Right lobe of liver (tissue), 6 donors: Measurements from ENCODE around the gene CLDN4. TPM values are rescaled to one million over a fixed set of nuclear protein-coding genes. Genes with fewer than 3 reads are reported as not detected.

Source experiments
- ATAC-seq, 4 donors: fragments of 200-7000 bp; cut with Tn5 transposase; one replicate each; pipeline ENCODE4 v1.9.1; 2020; ENCODE audit warnings: mild to moderate bottlenecking in 4 of 4, moderate library complexity in 4 of 4
- DNase-seq, 3 donors: peaks; one replicate each; pipeline ENCODE4 v3.0.0-alpha.2; 2020
- H3K27ac ChIP-seq, 3 donors: fragments of 200-600 bp; one replicate each; pipeline ENCODE4 v1.8.0; 2022
- H3K27me3 ChIP-seq, 2 donors: fragments of 200-600 bp; one replicate each; pipeline ENCODE4 v1.8.0; 2022
- H3K36me3 ChIP-seq, 4 donors: fragments of 200-600 bp; sonication (generic) in 1 of 4; one replicate each; pipeline versions ENCODE4 v1.5.1 to v1.8.0; 2017 to 2022; ENCODE audit warnings: control low read depth in 1 of 4
- H3K4me1 ChIP-seq, 4 donors: fragments of 200-600 bp; sonication (generic) in 1 of 4; one replicate each; pipeline versions ENCODE4 v1.5.1 to v1.8.0; 2017 to 2022; ENCODE audit warnings: control low read depth in 1 of 4
- H3K4me3 ChIP-seq, 3 donors: fragments of 200-600 bp; one replicate each; pipeline ENCODE4 v1.8.0; 2022
- H3K9me3 ChIP-seq, 4 donors: fragments of 200-600 bp; sonication (generic) in 1 of 4; one replicate each; pipeline versions ENCODE4 v1.5.1 to v1.8.0; 2017 to 2022; ENCODE audit warnings: control low read depth in 1 of 4
- CTCF ChIP-seq, 4 donors: fragments of 200-600 bp in 3 of 4; fragments of 450-650 bp in 1 of 4; IDR thresholded peaks; one replicate each; pipeline versions ENCODE4 v1.5.1 to v1.8.0; 2016 to 2022; ENCODE audit warnings: antibody characterized with exemption in 4 of 4, mild to moderate bottlenecking in 2 of 4
- POLR2A ChIP-seq: fragments of 450-650 bp; IDR thresholded peaks from one replicate; pipeline ENCODE4 v1.6.1; 2017; ENCODE audit warnings: antibody characterized with exemption, mild to moderate bottlenecking
- WGBS: methylation state at CpG from one replicate; pipeline ENCODE4 v1.1.6; 2018; ENCODE audit warnings: low coverage, low lambda C conversion rate; ENCODE audit not compliant: insufficient coverage; ENCODE audit errors: missing lambda C conversion rate; 5-methylcytosine and 5-hydroxymethylcytosine counted together
- intact Hi-C, 2 donors: fragments of 100-400 bp; cut with DNase I; formaldehyde crosslinking; loops; one replicate each; pipeline versions ENCODE4 v1.11.2 to v1.14.1; 2022
- total RNA-seq, 6 experiments: library from RNA; depleted of rRNA in 2 of 6; stranded (reverse); fragments of >200 nt in 2 of 6; fragmentation: NEBNext Ultra II Directional in 3 of 6; extraction: Animal tissue kit (Norgen Biotek cat#: 25700) in 3 of 6; gene quantifications; one replicate each; pipeline versions ENCODE4 v1.1.0 to v1.2.4, GENCODE V29; 2016 to 2023
- donor health status: DM: no; HTN: yes; CAD: no.
- donor health status: DM: no; HTN: no; CAD: no.
- donor health status: DM: no; HTN: no; CAD: no.
- donor health status: DM: no; HTN: yes; CAD: no.
- donor health status: DM: no; HTN: yes; CAD: no.

Gene CLDN4
- total RNA-seq, 6 experiments from 2014 or later = 0.56 to 3.9 (median 1.3) TPM

- intact Hi-C loops = loop anchor here in 1 of 2 donors (10.0 kb wide), 1 partner anchor 122 kb away; the partner anchor contains the start of gene ABHD11
- DNase-seq = no peak
Measured at GRCh38 chr7:73856941-73857340, 26.1 kb downstream of the CLDN4 start.

GRCh38 chr7:73858807-73859206 lies 28.0 kb downstream of the CLDN4 start:
- ATAC-seq (no peak), DNase-seq (no peak)
- Histone ChIP-seq H3K4me3 (no peak overlapping the region), H3K36me3 (no peaks in the 10 kb centered on the region), H3K27ac (no peak overlapping the region), H3K27me3 (no peaks in the 10 kb centered on the region), H3K9me3 (no peaks in the 10 kb centered on the region), H3K4me1 (peaks cover 0 to 4% (median 0%) of the 10 kb centered on the region in 4 donors)
- TF ChIP-seq POLR2A (no peak), CTCF (IDR thresholded peaks at IDR 0.05) (no peak)
- intact Hi-C loops = loop anchor here in 1 of 2 donors (10.0 kb wide), 1 partner anchor 124 kb away; the partner anchor contains the start of gene ABHD11
- WGBS = 35% methylated on average over 2 of the region's 2 CpGs

More at GRCh38 chr7:73856941-73857340, 26.1 kb downstream of the CLDN4 start:
- Histone ChIP-seq H3K4me3 (no peak overlapping the region), H3K36me3 (no peaks in the 10 kb centered on the region), H3K9me3 (no peaks in the 10 kb centered on the region), H3K27ac (no peak overlapping the region), H3K27me3 (no peaks in the 10 kb centered on the region), H3K4me1 (peaks cover 0 to 4% (median 0%) of the 10 kb centered on the region in 4 donors)
- WGBS = 17% methylated on average over 1 of the region's 3 CpGs
- TF ChIP-seq CTCF (IDR thresholded peaks at IDR 0.05) = no peak
- TF ChIP-seq POLR2A = no peak
- ATAC-seq = no peak

GRCh38 chr7:73860859-73861258 lies 30.1 kb downstream of the CLDN4 start, which contains the start of gene TMEM270:
TMEM270 (plus strand) TSS chr7:73861159; CDS start chr7:73861195, 36 bp downstream.
- Histone ChIP-seq H3K4me1 (no peaks in the 10 kb centered on the region), H3K27me3 (no peaks in the 10 kb centered on the region), H3K27ac (no peak within 1 kb of the TSS), H3K4me3 (no peak within 1 kb of the TSS), H3K9me3 (no peaks in the 10 kb centered on the region), H3K36me3 (no peaks in the 10 kb centered on the region)
- ATAC-seq = no peak
- intact Hi-C loops = loop anchor here (5.0 to 10.0 kb wide), 3 partner anchors 54 to 344 kb away; no protein-coding TSS in a partner anchor
- TF ChIP-seq CTCF (IDR thresholded peaks at IDR 0.05) (no peak), POLR2A (no peak)
- WGBS = 86% methylated on average over 6 of the region's 11 CpGs
- no peak for DNase-seq

GRCh38 chr7:73861305-73861704 lies 30.5 kb downstream of the CLDN4 start:
- intact Hi-C loops = loop anchor here (5.0 to 10.0 kb wide), 3 partner anchors 54 to 343 kb away; no protein-coding TSS in a partner anchor
- 89% methylated on average over 6 of the region's 12 CpGs for WGBS
- Histone ChIP-seq H3K36me3 (no peaks in the 10 kb centered on the region), H3K9me3 (no peaks in the 10 kb centered on the region), H3K4me1 (no peaks in the 10 kb centered on the region), H3K27ac (no peak overlapping the region), H3K4me3 (no peak overlapping the region), H3K27me3 (no peaks in the 10 kb centered on the region)
- DNase-seq (no peak), ATAC-seq (no peak)
- no peak for TF ChIP-seq CTCF (IDR thresholded peaks at IDR 0.05)
- no peak for TF ChIP-seq POLR2A
